ENCODE data around the gene RELN.

Gene RELN

GRCh38 chr7:103683348-103683747, 306.1 kb downstream of the RELN start:
- TF ChIP-seq CTCF (conservative IDR thresholded peaks at IDR 0.05), result no peak
- no peak overlapping the region for H3K27ac ChIP-seq

- H3K27ac ChIP-seq, result no peak overlapping the region
- no peak for TF ChIP-seq CTCF (conservative IDR thresholded peaks at IDR 0.05)
Measured at GRCh38 chr7:103680161-103681144, 309.0 kb downstream of the RELN start.

GRCh38 chr7:103679151-103680132, 310.0 kb downstream of the RELN start:
- TF ChIP-seq CTCF (conservative IDR thresholded peaks at IDR 0.05), result no peak
- H3K27ac ChIP-seq, result no peak overlapping the region

GRCh38 chr7:103668279-103668941, 321.0 kb downstream of the RELN start:
- TF ChIP-seq CTCF (conservative IDR thresholded peaks at IDR 0.05), result no peak
- H3K27ac ChIP-seq, result no peak overlapping the region

GRCh38 chr7:103666326-103666725, 323.1 kb downstream of the RELN start:
- no peak overlapping the region for H3K27ac ChIP-seq
- no peak for TF ChIP-seq CTCF (conservative IDR thresholded peaks at IDR 0.05)

- no peak overlapping the region for H3K27ac ChIP-seq
- TF ChIP-seq CTCF (conservative IDR thresholded peaks at IDR 0.05), result no peak; the same call in 1 of the 2 replicates
Measured at GRCh38 chr7:103664577-103664976, 324.9 kb downstream of the RELN start.

Data from VCaP (cell line).